ENCODE data around the gene INTS1. TPM values are rescaled to one million over a fixed set of nuclear protein-coding genes. Genes with fewer than 3 reads are reported as not detected.

Gene INTS1
- polyA plus RNA-seq, 3 donors, result 5.5 to 64.3 (median 7.3) TPM

GRCh38 chr7:1475991-1476390 is 28.2 kb downstream of the INTS1 start:
- Histone ChIP-seq H4K20me1 (ENCODE audit: insufficient read depth, low read length) (peaks cover 13% of the 10 kb centered on the region), H3K27ac (ENCODE audit: low read depth in 1 of 2, low read length in 2 of 2) (no peak overlapping the region), H3K4me1 (ENCODE audit: control insufficient read depth in 1 of 2, insufficient read depth in 2 of 2, low read length in 2 of 2) (no peaks in the 10 kb centered on the region), H3K9ac (ENCODE audit: insufficient read depth, low read length, poor library complexity, severe bottlenecking) (no peak overlapping the region), H3K79me2 (ENCODE audit: insufficient read depth, low read length) (no peaks in the 10 kb centered on the region), H3K4me3 (replicated peaks in 1 of 3; ENCODE audit: low read depth in 2 of 3, low read length in 3 of 3) (no peak overlapping the region), H3K36me3 (replicated peaks in 1 of 2; ENCODE audit: control insufficient read depth in 1 of 2, insufficient read depth in 2 of 2, low read length in 2 of 2) (peaks cover 92 to 95% of the 10 kb centered on the region in 2 donors), H3K9me3 (replicated peaks in 1 of 2; ENCODE audit: control insufficient read depth in 1 of 2, insufficient read depth in 1 of 2, low read length in 2 of 2) (no peaks in the 10 kb centered on the region), H2AFZ (ENCODE audit: insufficient read depth, low read depth, low read length, poor library complexity, severe bottlenecking) (no peak overlapping the region), H3K4me2 (replicated peaks; ENCODE audit: extremely low read depth, low read length, poor library complexity, severe bottlenecking) (no peak overlapping the region), H3K27me3 (ENCODE audit: control insufficient read depth in 2 of 2, insufficient read depth in 2 of 2, low read length in 2 of 2) (no peaks in the 10 kb centered on the region)
- no peaks in the 10 kb centered on the region for H3K4me1 Mint-ChIP-seq
- H3K4me3 Mint-ChIP-seq, result no peak overlapping the region
- H3K9me3 Mint-ChIP-seq, result no peaks in the 10 kb centered on the region
- peaks cover 0 to 2% (median 0%) of the 10 kb centered on the region in 3 donors for H3K27me3 Mint-ChIP-seq (ENCODE audit: low read depth in 3 of 3)
- no peak for TF ChIP-seq CTCF (IDR thresholded peaks at IDR 0.05)
- H3K27ac Mint-ChIP-seq, result no peak overlapping the region
- DNase-seq, result no peak
- intact Hi-C loops (cut with micrococcal nuclease), result loop anchor here in 1 of 2 donors (2.0 kb wide), 1 partner anchor 43 kb away; no protein-coding TSS in a partner anchor
- H3K36me3 Mint-ChIP-seq, result peaks cover 37 to 80% of the 10 kb centered on the region in 2 donors
- 99% methylated on average over 22 of the region's 22 CpGs for WGBS (ENCODE audit: insufficient coverage)

GRCh38 chr7:1475393-1475792 is 28.8 kb downstream of the INTS1 start:
- Histone ChIP-seq H3K9ac (ENCODE audit: insufficient read depth, low read length, poor library complexity, severe bottlenecking) (no peak overlapping the region), H3K36me3 (replicated peaks in 1 of 2; ENCODE audit: control insufficient read depth in 1 of 2, insufficient read depth in 2 of 2, low read length in 2 of 2) (peaks cover 92 to 95% of the 10 kb centered on the region in 2 donors), H3K27ac (ENCODE audit: low read depth in 1 of 2, low read length in 2 of 2) (no peak overlapping the region), H3K4me2 (replicated peaks; ENCODE audit: extremely low read depth, low read length, poor library complexity, severe bottlenecking) (no peak overlapping the region), H4K20me1 (ENCODE audit: insufficient read depth, low read length) (peaks cover 13% of the 10 kb centered on the region), H2AFZ (ENCODE audit: insufficient read depth, low read depth, low read length, poor library complexity, severe bottlenecking) (no peak overlapping the region), H3K9me3 (replicated peaks in 1 of 2; ENCODE audit: control insufficient read depth in 1 of 2, insufficient read depth in 1 of 2, low read length in 2 of 2) (no peaks in the 10 kb centered on the region), H3K27me3 (ENCODE audit: control insufficient read depth in 2 of 2, insufficient read depth in 2 of 2, low read length in 2 of 2) (no peaks in the 10 kb centered on the region), H3K4me3 (replicated peaks in 1 of 3; ENCODE audit: low read depth in 2 of 3, low read length in 3 of 3) (no peak overlapping the region), H3K79me2 (ENCODE audit: insufficient read depth, low read length) (no peaks in the 10 kb centered on the region), H3K4me1 (ENCODE audit: control insufficient read depth in 1 of 2, insufficient read depth in 2 of 2, low read length in 2 of 2) (no peaks in the 10 kb centered on the region)
- TF ChIP-seq CTCF (IDR thresholded peaks at IDR 0.05), result no peak
- H3K9me3 Mint-ChIP-seq, result no peaks in the 10 kb centered on the region
- H3K4me3 Mint-ChIP-seq, result no peak overlapping the region
- peaks cover 0 to 2% (median 0%) of the 10 kb centered on the region in 3 donors for H3K27me3 Mint-ChIP-seq (ENCODE audit: low read depth in 3 of 3)
- peaks cover 38 to 78% of the 10 kb centered on the region in 2 donors for H3K36me3 Mint-ChIP-seq
- DNase-seq, result no peak
- 97% methylated on average over 17 of the region's 17 CpGs for WGBS (ENCODE audit: insufficient coverage)
- no peaks in the 10 kb centered on the region for H3K4me1 Mint-ChIP-seq
- peak overlapping the region in 2 of 7 donors; percentile 0 to 14 for H3K27ac Mint-ChIP-seq
- intact Hi-C loops (cut with micrococcal nuclease), result loop anchor here in 1 of 2 donors (2.0 kb wide), 1 partner anchor 43 kb away; no protein-coding TSS in a partner anchor
